DND-41 (cell line): Measurements from ENCODE around the gene CDSN.

Source experiments
- ATAC-seq: fragments of 200-7000 bp; cut with Tn5 transposase; 3 replicates; pipeline ENCODE4 v1.9.1; 2021; ENCODE audit warnings: low read depth; ENCODE audit not compliant: insufficient read depth
- DNase-seq: peaks from one replicate; pipeline ENCODE4 v3.0.0-alpha.2; 2020
- H2AFZ ChIP-seq: 2 replicates; pipeline ENCODE4 v1.6.0; 2012; ENCODE audit warnings: low read depth, low read length
- H3K27ac ChIP-seq: 2 replicates; pipeline ENCODE4 v1.5.1; 2012; ENCODE audit warnings: low read length, inconsistent platforms
- H3K27me3 ChIP-seq: fragments of 200-600 bp; sonication (generic); 2 replicates; pipeline ENCODE4 v1.6.0; 2012; ENCODE audit warnings: low read length, mild to moderate bottlenecking, inconsistent platforms; ENCODE audit not compliant: insufficient read depth, poor library complexity
- H3K36me3 ChIP-seq: 2 replicates; pipeline ENCODE4 v1.5.1; 2012; ENCODE audit warnings: low read length, inconsistent platforms; ENCODE audit not compliant: insufficient read depth
- H3K4me1 ChIP-seq: 2 replicates; pipeline ENCODE4 v1.5.1; 2012; ENCODE audit warnings: mild to moderate bottlenecking, low read length; ENCODE audit not compliant: insufficient read depth
- H3K4me2 ChIP-seq: 2 replicates; pipeline ENCODE4 v1.6.0; 2012; ENCODE audit warnings: mild to moderate bottlenecking, moderate library complexity, low read length, inconsistent platforms; ENCODE audit not compliant: insufficient read depth
- H3K4me3 ChIP-seq, 2 experiments: fragments of 200-600 bp in 1 of 2; shearing (Covaris generic) in 1 of 2; 2 replicates each; pipeline ENCODE4 v1.5.1; 2012 to 2016; ENCODE audit warnings: inconsistent platforms in 2 of 2, low read length in 2 of 2, mild to moderate bottlenecking in 2 of 2, low read depth in 1 of 2, moderate library complexity in 1 of 2
- H3K79me2 ChIP-seq: 2 replicates; pipeline ENCODE4 v1.6.0; 2012; ENCODE audit warnings: low read length, inconsistent platforms; ENCODE audit not compliant: insufficient read depth
- H3K9ac ChIP-seq: 2 replicates; pipeline ENCODE4 v1.6.0; 2012; ENCODE audit warnings: low read depth, mild to moderate bottlenecking, inconsistent platforms, low read length, moderate library complexity
- H3K9me3 ChIP-seq: 2 replicates; pipeline ENCODE4 v1.5.1; 2012; ENCODE audit warnings: low read length, moderate library complexity, mild to moderate bottlenecking, inconsistent platforms; ENCODE audit not compliant: insufficient read depth, severe bottlenecking
- H4K20me1 ChIP-seq: 2 replicates; pipeline ENCODE4 v1.6.0; 2012; ENCODE audit warnings: low read length; ENCODE audit not compliant: insufficient read depth
- EZH2 ChIP-seq: IDR thresholded peaks from 3 replicates; pipeline ENCODE4 v1.6.1; 2012; ENCODE audit warnings: borderline replicate concordance, low read depth, mild to moderate bottlenecking, moderate library complexity, low read length, inconsistent platforms; ENCODE audit not compliant: severe bottlenecking
- TF ChIP-seq, protein P1 (sequence below): IDR thresholded peaks from 2 replicates; pipeline ENCODE4 v1.5.1; 2012; ENCODE audit warnings: borderline replicate concordance, low read length, moderate library complexity, mild to moderate bottlenecking; ENCODE audit not compliant: poor library complexity, severe bottlenecking; ENCODE audit errors: extremely low read depth

The CDSN gene

DNA sequence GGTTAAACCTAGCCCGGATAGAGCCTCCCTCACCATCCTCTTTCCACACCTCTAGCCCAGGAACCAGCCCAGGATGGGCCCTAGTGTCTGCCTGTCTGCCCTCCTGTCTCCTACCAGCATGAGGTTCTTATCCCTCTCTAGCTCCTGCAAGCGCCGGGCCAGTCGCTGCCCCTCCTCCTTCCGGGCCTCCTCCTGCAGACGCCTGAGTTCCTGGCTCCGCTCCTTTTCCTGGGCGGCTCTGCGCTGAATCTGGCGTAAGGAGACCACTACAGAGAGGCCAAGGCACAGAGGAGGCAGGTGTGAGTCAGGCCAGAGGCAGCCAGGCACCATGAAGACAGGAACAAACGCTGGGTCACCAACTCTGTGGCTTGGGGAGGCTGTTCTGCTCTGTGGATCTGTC, 22.9 kb upstream of the CDSN start:
- Histone ChIP-seq H3K79me2 (no peaks in the 10 kb centered on the region), H3K4me2 (no peak overlapping the region), H3K36me3 (peaks cover 35% of the 10 kb centered on the region), H3K9me3 (no peaks in the 10 kb centered on the region), H3K4me1 (no peaks in the 10 kb centered on the region), H2AFZ (no peak overlapping the region), H3K27me3 (no peaks in the 10 kb centered on the region), H4K20me1 (no peaks in the 10 kb centered on the region), H3K9ac (no peak overlapping the region), H3K4me3 (no peak overlapping the region), H3K27ac (no peak overlapping the region)
- TF ChIP-seq EZH2 = no peak
- TF ChIP-seq, protein P1, sequence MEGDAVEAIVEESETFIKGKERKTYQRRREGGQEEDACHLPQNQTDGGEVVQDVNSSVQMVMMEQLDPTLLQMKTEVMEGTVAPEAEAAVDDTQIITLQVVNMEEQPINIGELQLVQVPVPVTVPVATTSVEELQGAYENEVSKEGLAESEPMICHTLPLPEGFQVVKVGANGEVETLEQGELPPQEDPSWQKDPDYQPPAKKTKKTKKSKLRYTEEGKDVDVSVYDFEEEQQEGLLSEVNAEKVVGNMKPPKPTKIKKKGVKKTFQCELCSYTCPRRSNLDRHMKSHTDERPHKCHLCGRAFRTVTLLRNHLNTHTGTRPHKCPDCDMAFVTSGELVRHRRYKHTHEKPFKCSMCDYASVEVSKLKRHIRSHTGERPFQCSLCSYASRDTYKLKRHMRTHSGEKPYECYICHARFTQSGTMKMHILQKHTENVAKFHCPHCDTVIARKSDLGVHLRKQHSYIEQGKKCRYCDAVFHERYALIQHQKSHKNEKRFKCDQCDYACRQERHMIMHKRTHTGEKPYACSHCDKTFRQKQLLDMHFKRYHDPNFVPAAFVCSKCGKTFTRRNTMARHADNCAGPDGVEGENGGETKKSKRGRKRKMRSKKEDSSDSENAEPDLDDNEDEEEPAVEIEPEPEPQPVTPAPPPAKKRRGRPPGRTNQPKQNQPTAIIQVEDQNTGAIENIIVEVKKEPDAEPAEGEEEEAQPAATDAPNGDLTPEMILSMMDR = no peak
- DNase-seq (no peak), ATAC-seq (no peak)

DNA sequence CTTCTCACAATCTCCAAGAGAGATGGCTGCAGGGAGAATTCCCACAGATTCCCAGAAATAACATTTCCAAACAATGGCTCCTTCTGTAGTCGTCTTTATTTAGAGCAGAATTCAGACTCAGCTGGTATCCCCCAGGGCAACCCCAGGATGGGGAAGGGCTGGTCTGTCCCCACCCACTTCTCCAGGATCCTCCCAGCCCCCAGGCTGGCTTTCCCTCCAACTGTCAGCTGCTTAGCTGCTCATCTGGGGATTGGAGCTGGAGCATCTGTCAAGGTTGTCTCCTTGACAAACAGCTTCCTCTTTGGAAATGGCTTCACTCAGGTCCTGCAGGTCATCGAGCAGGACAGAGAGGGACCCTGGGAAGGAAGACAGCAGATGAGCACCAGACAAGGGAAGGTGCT, 22.1 kb upstream of the CDSN start:
- peaks cover 6% of the 10 kb centered on the region for H3K4me1 ChIP-seq
- TF ChIP-seq, protein P1 = no peak
- no peak for TF ChIP-seq EZH2
- H2AFZ ChIP-seq = no peak overlapping the region
- H4K20me1 ChIP-seq = no peaks in the 10 kb centered on the region
- H3K27ac ChIP-seq = no peak overlapping the region
- H3K9ac ChIP-seq = no peak overlapping the region
- no peaks in the 10 kb centered on the region for H3K27me3 ChIP-seq
- DNase-seq (no peak), ATAC-seq (no peak)
- no peak overlapping the region for H3K4me3 ChIP-seq
- H3K36me3 ChIP-seq = peaks cover 33% of the 10 kb centered on the region
- H3K79me2 ChIP-seq = no peaks in the 10 kb centered on the region
- no peak overlapping the region for H3K4me2 ChIP-seq
- H3K9me3 ChIP-seq = no peaks in the 10 kb centered on the region

GRCh38 chr6:31140643-31141042, 20.4 kb upstream of the CDSN start:
- Histone ChIP-seq H3K9me3 (no peaks in the 10 kb centered on the region), H3K79me2 (no peaks in the 10 kb centered on the region), H3K36me3 (peaks cover 30% of the 10 kb centered on the region), H3K4me2 (no peak overlapping the region), H3K27ac (no peak overlapping the region), H2AFZ (no peak overlapping the region), H3K27me3 (no peaks in the 10 kb centered on the region), H4K20me1 (no peaks in the 10 kb centered on the region), H3K9ac (no peak overlapping the region), H3K4me1 (peaks cover 6% of the 10 kb centered on the region), H3K4me3 (no peak overlapping the region)
- TF ChIP-seq, protein P1 = no peak
- TF ChIP-seq EZH2 = no peak
- DNase-seq (no peak), ATAC-seq (no peak)

GRCh38 chr6:31139599-31139998, 19.4 kb upstream of the CDSN start:
- H4K20me1 ChIP-seq = no peaks in the 10 kb centered on the region
- no peaks in the 10 kb centered on the region for H3K27me3 ChIP-seq
- TF ChIP-seq EZH2 = no peak
- TF ChIP-seq, protein P1 = no peak
- DNase-seq = no peak
- H3K9me3 ChIP-seq = no peaks in the 10 kb centered on the region
- H3K27ac ChIP-seq = no peak overlapping the region
- H3K36me3 ChIP-seq = peaks cover 20% of the 10 kb centered on the region
- H3K79me2 ChIP-seq = no peaks in the 10 kb centered on the region
- no peak for ATAC-seq
- H3K9ac ChIP-seq = no peak overlapping the region
- no peak overlapping the region for H3K4me3 ChIP-seq
- no peak overlapping the region for H2AFZ ChIP-seq
- H3K4me1 ChIP-seq = peaks cover 6% of the 10 kb centered on the region
- H3K4me2 ChIP-seq = no peak overlapping the region
